NB4 (cell line): ENCODE results near the gene SEMA3A.

Source experiments
- DNase-seq: peaks from one replicate; pipeline ENCODE4 v3.0.0; 2010; ENCODE audit warnings: low read depth
- H3K4me3 ChIP-seq: one replicate; pipeline ENCODE4 v1.5.1; 2011; ENCODE audit warnings: mild to moderate bottlenecking, low read depth, low read length, moderate library complexity
- MAX ChIP-seq: IDR thresholded peaks from 2 replicates; pipeline ENCODE4 v1.6.1; 2011; ENCODE audit warnings: low read depth, low read length
- MYC ChIP-seq: IDR thresholded peaks from 2 replicates; pipeline ENCODE4 v1.6.1; 2011; ENCODE audit warnings: low read depth, low read length
- POLR2A ChIP-seq: IDR thresholded peaks from 2 replicates; pipeline ENCODE4 v1.6.1; 2011; ENCODE audit warnings: mild to moderate bottlenecking; ENCODE audit not compliant: insufficient read length; ENCODE audit errors: extremely low read depth
- TF ChIP-seq, protein P1 (sequence below): IDR thresholded peaks from one replicate; pipeline ENCODE4 v1.5.1; 2012; ENCODE audit warnings: low read depth, low read length

SEMA3A gene

GRCh38 chr7:84039432-84039831 lies 155.2 kb downstream of the SEMA3A start:
- H3K4me3 ChIP-seq = no peak overlapping the region
- no peak for DNase-seq
- TF ChIP-seq, protein P1, sequence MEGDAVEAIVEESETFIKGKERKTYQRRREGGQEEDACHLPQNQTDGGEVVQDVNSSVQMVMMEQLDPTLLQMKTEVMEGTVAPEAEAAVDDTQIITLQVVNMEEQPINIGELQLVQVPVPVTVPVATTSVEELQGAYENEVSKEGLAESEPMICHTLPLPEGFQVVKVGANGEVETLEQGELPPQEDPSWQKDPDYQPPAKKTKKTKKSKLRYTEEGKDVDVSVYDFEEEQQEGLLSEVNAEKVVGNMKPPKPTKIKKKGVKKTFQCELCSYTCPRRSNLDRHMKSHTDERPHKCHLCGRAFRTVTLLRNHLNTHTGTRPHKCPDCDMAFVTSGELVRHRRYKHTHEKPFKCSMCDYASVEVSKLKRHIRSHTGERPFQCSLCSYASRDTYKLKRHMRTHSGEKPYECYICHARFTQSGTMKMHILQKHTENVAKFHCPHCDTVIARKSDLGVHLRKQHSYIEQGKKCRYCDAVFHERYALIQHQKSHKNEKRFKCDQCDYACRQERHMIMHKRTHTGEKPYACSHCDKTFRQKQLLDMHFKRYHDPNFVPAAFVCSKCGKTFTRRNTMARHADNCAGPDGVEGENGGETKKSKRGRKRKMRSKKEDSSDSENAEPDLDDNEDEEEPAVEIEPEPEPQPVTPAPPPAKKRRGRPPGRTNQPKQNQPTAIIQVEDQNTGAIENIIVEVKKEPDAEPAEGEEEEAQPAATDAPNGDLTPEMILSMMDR = no peak
- no peak for TF ChIP-seq MAX
- TF ChIP-seq MYC = no peak
- no peak for TF ChIP-seq POLR2A

DNA sequence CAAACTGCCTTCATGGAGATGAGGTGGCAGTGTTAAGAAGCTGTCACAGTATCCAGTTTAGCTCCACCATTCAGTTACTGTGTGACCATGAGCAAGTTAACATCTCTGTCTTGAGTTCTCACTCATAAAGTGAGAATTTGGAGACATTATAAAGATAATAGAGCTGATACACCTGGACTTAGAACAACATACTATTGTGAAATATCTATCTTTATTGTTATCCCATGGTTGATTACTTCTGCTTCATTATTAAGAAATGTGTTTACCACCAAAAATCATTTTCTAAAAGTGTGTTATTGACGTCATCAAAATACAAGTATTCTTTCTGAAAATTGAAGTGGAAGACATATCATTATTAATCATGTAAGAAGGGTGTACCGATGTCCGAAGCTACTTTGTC lies 166.9 kb downstream of the SEMA3A start:
- TF ChIP-seq POLR2A (no peak), MYC (no peak), MAX (no peak)
- TF ChIP-seq, protein P1 = no peak
- H3K4me3 ChIP-seq = no peak overlapping the region
- DNase-seq = no peak

DNA sequence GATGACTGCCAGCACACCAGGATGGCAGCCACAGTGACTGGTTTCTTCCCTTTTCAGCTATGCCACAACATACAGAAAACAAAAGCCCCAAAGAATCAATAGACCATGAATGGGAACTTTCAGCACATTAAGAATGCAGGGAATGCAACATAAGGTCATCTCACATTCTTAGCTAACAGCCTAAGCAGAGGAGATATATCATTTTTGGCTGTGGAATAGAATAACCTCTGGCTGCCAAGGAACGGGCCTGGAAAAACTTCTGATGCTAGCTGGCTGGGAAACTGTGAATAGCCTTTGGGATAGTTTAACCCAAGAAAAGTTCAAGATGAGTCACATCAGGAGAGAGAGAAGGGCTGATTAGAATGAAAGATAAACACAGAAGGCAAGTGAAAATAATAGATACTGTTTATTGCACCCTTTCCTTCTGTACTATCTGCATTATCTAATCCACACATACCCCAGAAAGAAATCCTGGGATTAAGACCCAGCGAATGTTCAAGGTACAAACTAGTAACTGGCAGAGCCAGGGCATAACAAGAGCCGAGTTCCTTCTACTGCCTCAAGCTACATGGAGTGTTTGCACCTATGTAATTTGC lies 169.2 kb downstream of the SEMA3A start:
- DNase-seq = no peak
- no peak overlapping the region for H3K4me3 ChIP-seq
- no peak for TF ChIP-seq MYC
- TF ChIP-seq MAX = no peak
- no peak for TF ChIP-seq POLR2A
- TF ChIP-seq, protein P1 = no peak

GRCh38 chr7:84022684-84023308 lies 171.8 kb downstream of the SEMA3A start:
- H3K4me3 ChIP-seq = no peak overlapping the region
- no peak for DNase-seq
- TF ChIP-seq, protein P1 = no peak
- TF ChIP-seq MYC = no peak
- no peak for TF ChIP-seq MAX
- TF ChIP-seq POLR2A = no peak

GRCh38 chr7:84022009-84022408 lies 172.6 kb downstream of the SEMA3A start:
- TF ChIP-seq MYC = no peak
- TF ChIP-seq MAX = no peak
- TF ChIP-seq, protein P1 = no peak
- TF ChIP-seq POLR2A = no peak
- H3K4me3 ChIP-seq = no peak overlapping the region
- DNase-seq = no peak
